GM19438 (cell line): ENCODE data around the gene UBAP1.
"Not testable (repeated sequence)": the region's sequence is repeated elsewhere in the genome, so short reads cannot be mapped to it uniquely, and the experiment has no call there.

Source experiments
- ATAC-seq: cut with Tn5 transposase; IDR thresholded peaks from one replicate; pipeline ENCODE4 v1.9.1; 2021; ENCODE audit warnings: low read depth; ENCODE audit not compliant: unreplicated experiment

The UBAP1 gene

DNA sequence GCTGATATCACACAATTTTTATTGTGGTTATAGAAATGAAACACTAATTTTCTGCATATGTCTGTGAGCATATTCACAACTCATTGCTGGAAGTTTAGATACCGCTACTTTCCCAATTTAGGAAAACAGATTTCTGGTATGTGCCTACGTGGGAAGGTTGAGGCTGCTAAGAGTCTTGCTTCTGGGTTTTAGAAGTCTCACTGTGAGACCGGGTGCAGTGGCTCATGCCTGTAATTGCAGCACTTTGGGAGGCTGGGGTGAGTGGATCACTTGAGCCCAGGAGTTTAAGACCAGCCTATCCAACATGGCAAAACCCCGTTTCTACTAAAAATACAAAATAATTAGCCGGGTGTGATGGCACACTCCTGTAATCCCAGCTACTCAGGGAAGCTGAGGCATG, 39.6 kb downstream of the UBAP1 start:
- ATAC-seq = no peak

DNA sequence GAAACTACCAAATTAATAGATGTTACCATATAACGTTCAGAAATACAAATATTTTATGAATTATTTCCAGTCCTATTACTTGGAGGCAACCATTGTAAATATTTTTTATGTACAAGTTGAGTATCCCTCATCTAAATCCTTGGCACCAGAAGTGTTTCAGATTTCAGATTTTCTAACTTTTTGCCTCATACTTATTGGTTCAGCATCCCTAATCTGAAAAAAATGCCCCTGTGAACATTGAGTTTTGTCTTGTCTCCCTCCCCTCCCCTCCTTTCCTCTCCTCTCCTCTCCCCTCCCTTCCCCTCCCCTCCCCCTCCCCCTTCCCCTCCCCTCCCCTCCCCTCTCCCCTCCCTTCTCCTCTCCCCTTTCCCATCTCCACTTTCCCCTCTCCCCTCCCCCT, 40.6 kb downstream of the UBAP1 start:
- ATAC-seq = no peak

DNA sequence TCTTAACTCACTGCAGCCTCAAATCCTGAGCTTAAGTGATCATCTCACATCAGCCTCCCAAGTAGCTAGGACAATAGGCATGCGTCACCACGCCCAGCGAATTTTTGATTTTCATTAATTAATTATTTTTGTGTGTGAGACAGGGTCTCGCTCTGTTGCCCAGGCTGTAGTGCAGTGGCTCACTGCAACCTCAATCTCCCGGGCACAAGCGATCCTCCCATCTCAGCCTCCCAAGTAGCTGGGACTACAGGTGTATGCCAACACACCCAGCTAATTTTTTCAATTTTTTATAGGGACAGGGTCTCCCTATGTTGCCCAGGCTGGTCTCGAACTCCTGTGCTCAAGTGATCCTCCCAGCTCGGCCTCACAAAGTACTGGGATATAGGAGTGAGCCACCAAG, 41.4 kb downstream of the UBAP1 start:
- ATAC-seq = no peak

DNA sequence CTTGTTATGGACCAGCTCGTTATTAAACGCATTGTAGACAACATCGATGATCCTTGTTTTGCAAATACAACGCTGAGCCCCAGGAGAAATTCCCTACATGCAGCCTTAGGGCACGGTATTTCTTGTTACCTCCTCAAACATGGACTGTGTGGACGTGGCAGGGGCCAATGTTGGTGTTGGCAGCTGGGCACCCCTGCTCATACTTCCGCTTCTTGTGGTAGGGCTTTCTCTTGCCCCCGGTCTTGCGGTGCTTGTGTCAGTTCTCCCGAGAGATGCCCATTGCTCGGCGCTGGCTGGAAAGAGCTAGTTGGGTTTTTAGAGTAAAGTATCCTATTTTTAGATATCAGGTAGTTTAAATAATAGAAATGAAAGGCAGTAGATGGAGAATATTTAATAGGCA, 45.5 kb downstream of the UBAP1 start:
- no peak for ATAC-seq

DNA sequence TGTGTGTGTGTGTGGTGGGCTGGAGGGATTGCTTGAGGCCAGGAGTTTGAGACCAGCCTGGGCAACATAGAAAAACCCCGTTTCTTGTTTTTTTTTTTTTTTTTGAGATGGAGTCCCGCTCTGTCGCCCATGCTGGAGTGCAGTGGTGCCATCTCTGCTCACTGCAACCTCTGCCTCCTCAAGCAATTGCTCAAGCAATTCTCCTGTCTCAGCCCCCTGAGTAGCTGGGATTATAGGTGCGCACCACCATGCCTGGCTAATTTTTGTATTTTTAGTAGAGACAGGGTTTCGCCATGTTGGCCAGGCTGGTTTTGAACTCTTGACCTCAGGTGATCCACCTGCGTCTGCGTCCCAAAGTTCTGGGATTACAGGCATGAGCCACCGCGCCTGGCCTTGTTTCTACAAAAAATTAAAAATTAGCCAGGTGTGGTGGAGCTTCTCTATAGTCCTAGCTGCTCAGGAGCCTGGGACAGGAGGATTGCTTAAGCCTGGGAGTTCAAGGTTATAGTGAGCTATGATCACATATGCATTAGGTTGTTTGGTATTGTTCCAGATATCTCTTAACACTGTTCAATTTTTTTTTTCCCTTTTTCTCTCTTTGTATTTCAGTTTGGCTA, 47.4 kb downstream of the UBAP1 start:
- not testable (repeated sequence) for ATAC-seq

DNA sequence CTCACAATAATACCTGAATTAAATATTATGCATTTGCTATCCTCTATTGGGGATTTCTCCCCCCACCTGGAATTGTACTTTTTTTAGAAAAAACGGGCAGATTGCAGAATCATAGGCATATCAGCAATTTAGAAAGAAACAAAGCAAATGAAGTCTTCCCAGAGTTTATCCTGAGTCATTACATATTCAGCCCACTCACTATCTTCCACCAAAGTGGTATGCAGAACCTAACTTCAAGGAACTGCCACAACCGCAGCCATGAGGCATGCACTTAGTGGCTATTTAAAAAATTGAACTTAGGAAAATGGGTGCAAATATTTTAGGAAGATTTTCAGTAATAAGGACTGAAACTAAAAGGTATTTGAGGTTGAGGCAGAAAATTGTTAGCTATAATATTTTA, 48.6 kb downstream of the UBAP1 start:
- ATAC-seq = no peak

DNA sequence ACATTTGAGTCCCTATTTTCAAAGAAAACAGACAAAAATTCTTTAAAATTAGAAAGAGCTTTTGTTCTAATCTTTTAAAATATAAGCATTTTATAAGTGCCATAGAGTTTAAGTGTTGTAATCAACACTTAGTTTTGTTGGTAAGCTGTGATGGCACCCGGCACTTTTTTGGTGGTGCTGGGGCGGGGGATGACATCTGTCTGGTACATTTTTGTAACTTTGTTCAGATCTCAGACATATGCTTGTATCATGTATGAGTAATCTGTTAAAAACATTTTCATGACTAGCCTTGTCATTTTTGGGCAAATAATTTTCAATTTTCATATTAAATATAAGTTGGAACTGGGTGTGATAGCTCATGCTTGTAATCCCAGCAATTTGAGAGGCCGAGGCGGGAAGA, 51.7 kb downstream of the UBAP1 start:
- no peak for ATAC-seq

DNA sequence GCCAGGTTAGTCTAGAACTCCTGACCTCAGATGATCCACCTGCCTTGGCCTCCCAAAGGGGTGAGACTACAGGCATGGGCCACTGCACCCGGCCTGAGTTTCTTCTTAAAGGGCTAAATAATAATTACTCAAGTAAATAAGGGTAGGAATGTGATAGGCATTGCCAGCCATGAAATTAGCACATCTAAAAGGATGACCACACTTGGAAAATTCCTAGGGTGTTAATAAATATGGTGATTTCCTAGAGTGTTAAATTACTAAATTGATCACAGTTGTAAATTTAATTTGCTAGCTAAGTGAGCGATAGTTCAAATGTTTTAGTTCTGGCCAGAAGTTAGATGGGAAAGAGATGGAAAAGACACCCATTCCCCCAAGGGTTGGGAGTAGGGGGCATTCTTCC, 53.4 kb downstream of the UBAP1 start:
- no peak for ATAC-seq

DNA sequence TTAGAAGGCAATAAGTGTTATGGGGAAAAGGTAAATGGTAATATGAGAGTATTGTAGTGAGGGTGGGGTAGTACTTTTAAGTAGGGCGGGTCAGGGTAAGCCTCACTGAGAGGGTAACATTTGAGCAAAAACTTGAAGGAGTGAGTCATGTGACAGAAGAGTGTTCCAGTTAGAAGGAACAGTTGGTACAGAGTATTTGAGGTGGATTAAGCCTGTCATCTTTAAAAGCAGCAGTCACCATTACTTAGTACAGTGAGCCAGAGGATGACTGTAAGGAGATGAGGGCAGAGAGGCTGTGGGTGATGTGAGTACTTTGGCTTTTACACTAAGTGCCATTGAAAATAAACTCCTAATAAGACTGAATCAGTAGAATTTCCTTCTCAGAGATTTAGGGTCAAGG, 54.8 kb downstream of the UBAP1 start:
- no peak for ATAC-seq

DNA sequence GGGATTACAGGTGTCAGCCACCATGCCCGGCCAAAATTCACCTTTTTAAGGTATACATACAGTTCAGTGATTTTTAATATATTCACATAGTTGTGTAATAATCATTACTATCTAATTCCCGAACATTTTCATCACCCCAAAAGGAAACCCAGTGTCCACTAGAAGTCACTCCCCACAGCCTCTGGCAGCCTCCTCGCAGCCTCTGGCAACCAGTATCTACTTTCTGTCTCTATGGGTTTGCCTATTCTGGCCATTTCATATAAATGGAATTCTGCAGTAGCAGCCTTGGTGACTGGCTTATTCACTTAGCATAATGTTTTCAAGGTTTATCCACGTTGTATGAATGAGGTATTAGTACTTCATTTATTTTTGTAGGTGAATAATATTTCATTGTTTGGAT, 59.0 kb downstream of the UBAP1 start:
- no peak for ATAC-seq

DNA sequence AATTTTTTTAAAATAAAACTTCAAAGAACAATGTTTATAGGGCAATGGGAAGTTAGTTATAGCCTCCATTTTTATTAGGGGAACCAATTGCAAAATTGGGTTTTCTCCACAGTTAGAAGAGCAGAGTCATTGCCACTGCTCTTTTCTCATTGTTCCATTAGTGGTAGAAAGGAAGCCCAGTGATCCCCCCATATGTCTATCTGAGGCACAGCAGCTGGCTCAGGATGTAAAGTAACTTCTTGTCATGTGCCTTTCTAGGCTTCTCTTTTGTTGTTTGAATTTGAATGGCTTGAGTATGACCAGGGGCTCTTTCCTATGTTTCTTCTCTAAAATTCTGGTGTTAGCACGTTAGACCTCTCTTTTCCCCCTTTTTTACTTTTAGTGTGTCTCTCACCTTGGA, 61.2 kb downstream of the UBAP1 start:
- ATAC-seq = no peak

DNA sequence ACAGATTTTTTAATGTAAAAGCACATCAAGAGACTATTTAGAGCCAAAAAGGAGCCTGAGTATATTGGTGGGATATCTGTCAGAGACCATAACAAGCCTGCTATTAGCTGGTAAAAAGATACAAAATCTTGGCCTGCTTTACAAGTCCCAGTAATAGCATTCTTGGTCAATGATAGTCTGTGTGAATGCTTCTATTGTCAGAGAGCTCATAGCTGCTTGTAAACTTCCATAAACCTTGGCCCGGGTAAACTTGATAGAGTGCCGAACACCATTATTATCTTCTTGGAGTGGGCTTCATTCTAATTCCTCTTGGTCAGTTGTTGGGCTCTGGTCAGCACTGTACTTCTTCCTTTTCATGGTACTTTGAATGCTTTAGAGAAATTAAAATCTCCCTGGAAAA, 64.0 kb downstream of the UBAP1 start:
- no peak for ATAC-seq

DNA sequence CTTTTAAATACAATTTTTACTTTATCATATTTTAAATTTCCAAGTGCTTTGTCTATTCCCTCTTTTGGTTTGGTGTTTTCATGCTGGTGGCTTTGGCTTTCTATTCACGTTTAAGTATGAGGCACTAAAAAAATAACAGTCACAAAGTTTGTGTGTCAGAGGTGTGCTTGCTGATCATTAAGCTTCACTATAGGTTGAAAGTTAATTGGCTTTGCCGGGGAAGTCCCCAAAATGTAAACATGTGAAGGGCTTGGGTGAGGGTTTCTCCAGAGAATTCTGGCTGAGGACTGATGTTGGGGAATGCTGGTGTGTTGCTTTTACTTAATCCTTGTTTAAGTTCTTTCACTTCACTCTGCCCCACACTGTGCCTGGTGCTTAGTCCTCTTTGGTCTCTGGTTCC, 66.4 kb downstream of the UBAP1 start:
- not testable (repeated sequence) for ATAC-seq

DNA sequence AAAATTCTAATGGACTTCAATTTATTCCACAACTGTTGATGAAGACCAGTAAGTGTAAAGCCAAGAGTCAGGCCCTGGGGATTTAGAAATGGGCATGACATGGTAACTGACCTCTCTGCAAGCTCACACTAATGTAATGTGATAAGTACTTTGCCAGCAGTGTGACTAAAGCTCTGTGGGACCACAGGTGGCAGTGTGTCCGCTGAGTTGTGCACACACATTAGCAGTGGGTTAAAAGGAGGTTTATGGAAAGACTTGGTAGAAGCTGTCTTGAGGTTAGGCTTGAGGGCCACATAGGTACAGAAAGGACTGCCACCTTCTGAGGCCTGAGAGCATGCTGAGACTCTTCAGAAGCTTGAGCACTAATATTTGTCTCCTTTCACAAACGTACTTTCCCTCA, 67.6 kb downstream of the UBAP1 start:
- ATAC-seq = no peak

DNA sequence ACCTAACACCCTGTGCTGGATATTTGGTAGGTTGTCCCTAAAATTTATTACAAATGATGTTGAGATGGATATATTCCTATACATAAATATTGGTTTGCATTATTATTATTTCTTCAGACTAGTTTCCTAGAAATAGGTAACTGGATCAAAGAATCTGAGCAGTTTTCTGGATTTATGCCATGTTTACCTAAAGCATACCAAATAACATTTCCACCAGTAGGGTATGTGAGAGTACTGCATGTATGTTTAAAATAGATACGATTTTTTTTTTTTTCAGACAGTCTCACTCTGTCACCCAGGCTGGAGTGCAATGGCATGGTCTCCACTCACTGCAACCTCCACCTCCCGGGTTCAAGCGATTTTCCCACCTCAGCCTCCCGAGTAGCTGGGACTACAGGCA, 68.9 kb downstream of the UBAP1 start:
- ATAC-seq = not testable (repeated sequence)

DNA sequence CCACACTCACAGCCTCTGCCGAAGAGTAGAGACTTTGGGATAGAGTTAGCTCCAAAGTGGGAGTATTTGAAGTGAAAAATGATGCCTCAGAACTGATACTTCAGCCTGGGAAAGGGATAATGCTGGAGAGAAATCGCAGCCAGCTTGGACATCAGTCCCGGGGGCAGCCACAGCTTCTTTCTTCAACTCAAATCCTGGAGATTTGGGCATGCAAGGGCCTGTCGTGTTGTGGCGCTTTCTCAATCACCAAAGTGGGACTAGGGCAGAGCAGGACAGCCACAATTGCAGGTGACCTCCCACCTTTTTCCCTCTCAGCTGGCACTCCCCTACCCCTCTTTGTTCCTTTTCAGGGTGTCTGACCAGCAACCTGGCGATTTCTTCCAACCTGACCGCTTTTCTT, 70.4 kb downstream of the UBAP1 start:
- ATAC-seq = no peak

DNA sequence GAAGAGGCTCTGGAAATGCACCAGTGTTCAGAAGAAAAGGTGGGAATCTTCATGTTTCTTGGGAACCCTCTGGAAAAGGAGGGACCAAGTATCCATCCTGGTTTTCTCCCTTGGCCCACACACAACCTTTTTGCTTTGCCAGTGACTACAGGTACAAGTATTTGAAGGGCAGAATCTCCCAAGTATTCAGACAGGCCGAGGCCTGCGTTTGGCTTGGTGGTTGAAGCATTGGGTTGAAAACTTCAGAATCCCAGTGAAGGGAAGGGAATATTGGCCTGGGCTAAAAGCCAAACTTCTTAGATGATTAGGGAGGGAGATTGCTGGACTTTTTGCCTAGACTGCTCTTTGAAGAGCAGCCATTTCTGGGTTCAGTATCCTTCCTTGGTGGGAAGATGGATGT, 71.9 kb downstream of the UBAP1 start:
- ATAC-seq = no peak

DNA sequence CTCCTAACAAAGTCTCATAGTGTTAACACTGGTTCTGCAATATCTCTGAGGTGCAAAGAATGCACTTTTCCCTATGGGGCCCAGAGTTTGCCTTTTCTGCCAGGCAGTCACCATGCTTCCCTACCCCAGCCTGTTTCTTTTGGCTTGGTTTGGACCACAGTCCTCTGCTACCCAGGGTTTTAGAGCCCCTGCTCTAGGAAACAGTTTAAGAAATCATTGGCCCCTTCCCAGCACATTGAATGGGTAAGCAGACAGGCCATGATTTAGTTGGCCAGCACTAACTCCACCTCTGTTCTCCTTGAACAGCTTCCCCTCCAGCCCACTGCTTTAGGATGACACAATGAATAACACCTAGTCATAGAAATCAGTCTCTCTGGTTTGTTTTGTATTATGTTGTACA, 73.2 kb downstream of the UBAP1 start:
- ATAC-seq = no peak

DNA sequence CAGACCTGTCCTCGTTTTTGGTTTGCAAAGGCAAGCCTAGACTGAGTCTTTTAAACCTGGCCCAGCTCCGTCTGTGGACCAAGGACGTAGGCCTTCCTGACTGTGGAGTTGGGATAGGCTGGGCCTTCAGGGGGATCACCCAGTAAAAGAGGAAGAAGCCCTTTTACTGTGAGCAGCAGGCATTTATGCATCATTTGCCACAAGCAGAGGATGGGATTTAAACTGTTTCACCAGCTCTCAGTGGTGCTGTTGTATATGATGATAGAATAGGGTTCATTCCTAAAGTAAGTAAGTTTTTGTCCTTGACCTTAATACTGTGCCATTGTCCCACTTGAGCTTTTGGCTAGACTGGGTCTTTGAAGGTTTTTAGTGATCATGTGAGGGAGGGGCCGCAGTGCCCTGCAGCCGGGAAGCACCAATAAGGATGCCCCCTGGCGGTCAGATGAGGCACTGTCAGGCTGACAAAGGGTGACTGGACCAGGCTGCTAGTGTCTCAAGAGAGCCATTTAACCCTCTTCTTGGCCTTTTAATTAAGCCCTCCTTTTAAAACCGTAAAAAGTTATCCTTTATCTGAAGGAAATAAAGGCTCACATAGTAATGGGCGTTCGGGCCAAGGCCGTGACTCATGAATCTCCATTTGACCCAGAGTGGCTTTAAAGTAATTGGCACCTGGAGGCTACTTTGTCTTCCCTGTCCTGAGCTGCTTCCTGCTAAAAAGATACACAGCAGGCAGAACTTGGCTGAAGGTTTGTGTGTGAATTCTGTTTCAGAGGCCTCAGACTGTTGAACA, 74.0 kb downstream of the UBAP1 start:
- ATAC-seq = no peak

DNA sequence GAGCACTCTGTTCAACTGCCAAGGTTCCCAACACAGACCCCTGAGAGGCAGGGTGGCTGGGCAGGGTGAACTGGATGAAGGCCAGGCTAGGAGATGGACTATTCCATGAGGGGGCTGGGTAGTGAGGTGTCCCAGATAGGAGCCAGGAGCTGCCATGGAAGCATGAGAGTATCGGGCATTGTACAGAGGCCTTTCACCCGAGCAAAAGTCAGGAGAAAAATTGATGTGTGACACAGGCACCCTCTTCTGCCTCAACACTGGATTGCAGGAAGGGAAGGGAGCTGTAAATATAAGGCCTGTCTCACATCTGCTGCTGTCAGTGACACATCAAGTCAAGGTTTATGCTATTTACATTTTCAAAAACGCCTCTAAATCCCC, 74.6 kb downstream of the UBAP1 start:
- no peak for ATAC-seq

DNA sequence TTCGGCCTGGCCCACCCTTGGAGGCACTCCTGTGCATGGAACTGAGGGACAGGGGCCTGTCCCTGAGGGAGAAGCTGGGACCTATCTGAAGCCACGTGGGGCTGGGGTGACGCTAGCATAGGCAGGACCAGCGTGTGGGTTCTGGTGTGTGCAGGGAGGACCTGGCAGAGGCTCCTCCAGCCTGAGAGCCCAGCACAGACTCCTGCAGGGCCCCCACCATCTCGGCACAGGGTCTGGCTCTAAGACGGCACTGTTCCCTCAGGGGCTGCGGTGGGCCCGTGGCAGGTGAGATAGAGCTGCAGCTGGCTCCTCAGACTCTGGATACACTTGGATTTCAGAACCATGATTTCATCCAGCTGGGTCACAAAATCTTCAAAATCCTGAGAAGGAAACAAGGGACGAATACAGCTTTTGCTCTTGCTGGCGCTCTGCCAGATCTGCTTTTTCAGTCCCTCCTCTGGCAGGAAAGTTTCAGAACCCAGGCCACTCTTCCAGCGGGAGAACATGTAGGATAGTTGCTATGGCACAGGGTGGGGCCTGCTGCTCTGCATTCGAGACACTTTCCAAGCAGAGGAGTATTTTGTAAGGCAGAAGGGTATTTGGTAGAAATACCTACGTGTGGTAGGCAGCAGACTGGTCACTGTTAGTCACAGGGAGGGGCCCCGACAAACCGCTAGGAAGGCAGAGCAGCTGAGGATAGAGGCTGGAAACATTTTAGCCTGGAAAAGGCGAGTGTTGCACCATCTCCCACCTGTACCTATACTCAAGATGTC, 75.5 kb downstream of the UBAP1 start:
- no peak for ATAC-seq
